ENCODE results near the gene SCML2.

- TF ChIP-seq POLR2A (IDR thresholded peaks at IDR 0.05; ENCODE audit: low read length) (no peak), GATA1 (IDR thresholded peaks at IDR 0.05; ENCODE audit: low read depth, low read length) (no peak)
Observed at GRCh38 chrX:18252644-18253359, 101.7 kb downstream of the SCML2 start.

Measured in erythroblast (primary cell).